ENCODE measurements around the gene POLR3H.
"Not testable (repeated sequence)": the region's sequence is repeated elsewhere in the genome, so short reads cannot be mapped to it uniquely, and the experiment has no call there.

The POLR3H gene

DNA sequence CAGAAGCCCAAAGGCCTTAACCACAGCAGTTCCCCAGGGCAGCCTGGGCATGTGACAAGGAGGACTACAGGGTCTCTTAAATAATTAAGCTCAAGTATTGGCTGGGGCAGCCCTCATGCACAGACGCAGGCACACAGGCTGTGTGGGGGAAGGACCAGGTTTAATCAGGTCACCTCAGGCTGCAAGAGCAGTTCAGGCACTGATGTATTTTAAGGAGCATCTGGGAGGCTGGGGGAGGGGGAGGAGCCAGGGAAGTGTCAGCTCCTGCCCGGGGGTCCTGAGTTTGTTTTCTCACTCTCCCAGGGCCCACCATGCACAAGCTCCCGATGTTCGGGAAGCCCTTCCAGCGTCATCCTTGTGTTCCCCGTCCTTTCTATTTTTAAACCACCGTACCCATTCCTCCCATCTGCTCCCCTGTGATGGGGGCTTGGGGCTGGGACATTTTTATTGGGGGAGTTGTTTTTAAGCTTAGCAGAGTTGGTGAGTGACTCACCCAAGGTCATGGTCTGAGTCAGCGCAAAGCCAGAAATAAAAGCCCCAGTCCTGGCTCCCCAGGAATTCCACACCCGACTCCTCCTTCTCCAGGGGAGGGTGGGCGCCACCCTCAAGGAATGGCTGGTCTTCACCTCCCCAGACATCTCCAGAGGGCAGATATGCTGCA lies 18.9 kb upstream of the POLR3H start:
- no peak for DNase-seq

- DNase-seq = no peak
Observed at GRCh38 chr22:41562461-41562860, 18.2 kb upstream of the POLR3H start.

- no peak for DNase-seq
Observed at GRCh38 chr22:41561788-41562187, 17.5 kb upstream of the POLR3H start.

- DNase-seq = no peak
Observed at GRCh38 chr22:41561335-41561734, 17.1 kb upstream of the POLR3H start.

GRCh38 chr22:41560095-41560471 lies 15.8 kb upstream of the POLR3H start:
- DNase-seq = no peak

DNA sequence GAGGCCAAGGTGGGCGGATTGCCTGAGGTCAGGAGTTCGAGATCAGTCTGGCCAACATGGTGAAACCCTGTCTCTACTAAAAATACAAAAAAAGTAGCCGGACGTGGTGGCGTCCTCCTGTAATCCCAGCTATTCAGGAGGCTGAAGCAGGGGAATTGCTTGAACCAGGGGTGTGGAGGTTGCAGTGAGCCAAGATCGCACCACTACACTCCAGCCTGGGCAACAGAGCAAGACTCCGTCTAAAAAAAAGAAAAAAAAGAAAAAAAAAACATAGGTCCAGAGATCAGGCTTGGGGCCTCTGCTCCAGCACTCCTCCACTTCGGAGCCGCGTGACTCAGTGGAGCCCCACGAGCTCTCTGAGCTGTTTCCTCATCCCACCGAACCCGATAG lies 14.0 kb upstream of the POLR3H start:
- not testable (repeated sequence) for DNase-seq

- no peak for DNase-seq
Observed at GRCh38 chr22:41557401-41558240, 13.4 kb upstream of the POLR3H start.

DNA sequence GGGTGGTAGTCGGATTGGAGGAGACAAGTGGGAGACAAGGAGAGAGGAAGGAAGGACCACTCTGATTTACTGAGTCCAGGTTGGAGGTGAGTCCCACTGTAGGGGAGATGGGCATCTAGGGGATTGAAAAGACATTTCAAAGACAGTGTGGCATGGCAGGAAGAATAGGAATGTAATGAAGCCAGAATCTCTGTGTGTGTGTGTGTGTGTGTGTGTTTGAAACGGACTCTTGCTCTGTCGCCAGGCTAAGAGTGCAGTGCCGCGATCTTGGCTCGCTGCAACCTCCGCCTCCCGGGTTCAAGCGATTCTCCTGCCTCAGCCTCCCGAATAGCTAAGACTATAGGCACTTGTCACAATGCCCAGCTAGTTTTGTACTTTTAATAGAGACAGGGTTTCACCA lies 12.3 kb upstream of the POLR3H start:
- DNase-seq = no peak

DNA sequence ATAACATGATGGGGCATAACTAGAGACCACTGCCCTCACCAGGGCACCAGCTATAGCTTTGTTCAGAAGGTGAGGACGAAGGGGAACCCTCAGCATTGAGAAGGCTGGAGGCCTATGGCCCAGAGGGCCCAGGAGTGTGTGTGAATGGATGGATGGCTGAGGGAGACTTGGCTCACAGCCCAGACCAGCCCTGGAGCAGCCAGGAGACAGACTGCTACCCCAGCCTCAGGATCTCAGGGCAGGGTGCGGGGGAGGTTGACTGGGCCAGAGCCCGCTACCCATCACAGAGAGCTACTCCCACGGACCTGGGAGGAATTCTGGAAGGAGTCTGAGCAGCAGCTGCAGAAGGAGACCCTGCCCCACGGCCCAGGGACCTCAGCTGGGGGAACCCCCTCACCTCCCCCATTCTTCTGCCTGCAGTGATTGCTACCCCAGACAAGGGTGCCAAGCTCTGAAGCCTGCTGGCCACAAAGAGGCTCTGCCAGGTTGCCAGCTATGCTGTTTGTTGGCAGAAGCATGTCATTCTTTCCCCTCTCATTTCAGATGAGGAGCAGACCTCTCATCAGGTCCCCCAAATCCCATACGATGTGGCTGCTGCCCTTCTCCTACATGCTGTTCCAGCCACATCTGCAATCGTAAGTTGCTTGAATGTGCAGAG lies 11.2 kb upstream of the POLR3H start:
- DNase-seq = no peak

DNA sequence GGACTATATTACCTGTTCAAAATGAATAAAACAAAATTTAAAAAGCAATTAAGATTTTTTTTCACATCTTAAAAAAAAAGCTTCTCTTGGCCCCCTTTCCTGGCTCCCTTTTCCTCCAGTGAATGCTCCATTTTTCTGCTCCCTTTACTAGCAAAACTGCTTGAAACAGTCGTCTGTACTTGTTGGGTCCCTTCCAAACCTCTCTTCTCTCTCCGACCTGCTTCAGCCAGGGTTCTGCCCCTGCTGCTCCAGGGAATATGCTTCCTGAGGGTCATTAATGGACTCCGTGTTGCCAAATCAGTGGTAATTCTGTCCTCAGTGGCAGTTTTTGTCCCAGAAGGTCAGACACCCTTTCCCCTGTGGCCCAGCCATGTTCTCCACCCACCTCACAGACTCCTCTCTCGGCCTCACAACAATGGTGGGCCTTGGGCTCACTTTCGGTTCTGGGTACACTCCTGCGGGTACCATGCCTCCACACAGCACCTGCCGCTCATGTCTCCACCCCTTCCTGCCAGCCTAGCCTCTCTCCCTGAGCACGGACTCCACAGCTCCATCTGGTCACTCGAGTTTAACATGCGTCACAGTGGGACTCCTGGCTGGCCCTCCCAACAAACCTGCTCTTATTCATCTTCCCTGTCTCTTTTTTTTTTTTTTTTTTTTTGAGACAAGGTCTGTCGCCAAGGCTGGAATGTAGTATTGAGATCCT lies 7.8 kb upstream of the POLR3H start:
- no peak for DNase-seq

DNA sequence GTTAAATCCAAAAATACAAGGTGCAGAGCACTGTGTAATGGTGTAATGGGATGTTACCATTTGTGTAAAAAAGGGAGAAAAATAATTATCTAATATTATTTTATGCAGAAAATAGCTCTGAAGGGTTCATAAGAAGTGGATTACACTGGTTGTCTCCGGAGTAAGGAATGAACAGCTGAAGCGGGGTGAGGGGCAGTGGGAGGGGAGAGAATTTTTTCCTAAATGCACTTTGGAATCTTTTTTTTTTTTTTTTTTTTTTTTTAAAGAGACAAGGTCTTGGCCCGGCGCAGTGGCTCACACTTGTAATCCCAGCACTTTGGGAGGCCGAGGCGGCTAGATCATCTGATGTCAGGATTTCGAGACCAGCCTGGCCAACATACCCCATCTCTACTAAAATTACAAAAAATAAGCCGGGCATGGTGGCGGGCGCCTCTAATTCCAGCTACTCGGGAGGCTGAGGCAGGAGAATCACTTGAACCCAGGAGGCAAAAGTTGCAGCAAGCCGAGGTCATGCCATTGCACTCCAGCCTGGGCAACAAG lies 6.8 kb upstream of the POLR3H start:
- no peak for DNase-seq

DNA sequence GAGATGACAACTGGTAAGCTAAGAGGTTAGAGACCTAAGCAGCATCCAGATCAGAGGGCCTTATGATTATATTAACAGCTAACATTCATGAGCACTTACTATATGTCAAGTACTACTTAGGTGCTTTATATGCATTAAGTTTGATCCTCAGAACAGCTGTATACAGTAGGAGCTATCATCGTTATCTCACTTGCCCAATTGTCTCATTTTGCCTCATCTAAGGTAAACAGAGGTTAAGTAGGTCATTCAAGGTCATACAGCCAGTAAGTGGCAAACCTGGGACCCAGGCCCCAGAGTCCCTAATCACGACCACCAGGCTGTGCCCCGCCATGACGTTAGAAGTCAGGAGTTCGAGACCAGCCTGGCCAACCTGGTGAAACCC lies 4.6 kb upstream of the POLR3H start:
- DNase-seq = no peak

DNA sequence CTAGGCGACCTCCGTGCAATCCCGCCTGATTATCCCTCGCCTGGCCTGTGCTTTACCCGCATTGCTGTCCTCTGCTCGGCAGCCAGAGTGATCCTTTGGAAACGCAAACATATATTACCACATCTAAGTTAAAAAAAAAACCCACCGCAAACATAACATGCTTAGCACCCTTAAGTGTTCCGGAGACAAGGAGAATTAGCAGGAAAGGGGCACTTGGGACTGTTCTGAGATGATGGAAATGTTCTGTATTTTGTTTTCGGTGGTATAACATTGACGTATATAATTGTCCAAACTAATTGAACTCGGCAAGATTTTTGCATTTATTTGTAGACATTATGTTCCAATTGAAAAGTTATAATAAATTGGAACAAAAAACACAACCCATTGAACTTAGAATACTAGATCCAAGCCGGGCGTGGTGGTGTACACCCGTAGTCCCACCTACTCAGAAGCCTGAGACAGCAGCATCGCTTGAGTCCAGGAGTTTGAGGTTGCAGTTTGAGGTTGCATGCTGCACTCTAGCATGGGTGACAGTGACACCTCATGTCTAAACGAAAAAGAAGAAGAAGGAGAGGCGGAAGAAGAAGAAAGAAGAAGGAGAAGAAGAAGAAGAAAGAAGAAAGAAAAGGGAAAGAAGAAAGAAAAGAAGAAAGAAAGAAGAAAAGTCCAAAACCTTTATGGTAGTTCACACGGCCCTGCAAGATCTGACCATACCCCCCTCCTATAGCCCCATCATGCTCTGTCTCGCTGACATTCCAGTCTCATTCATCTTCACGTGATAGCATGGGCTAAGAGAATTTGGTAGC lies 604 bp upstream of the POLR3H start:
- DNase-seq = no peak

DNA sequence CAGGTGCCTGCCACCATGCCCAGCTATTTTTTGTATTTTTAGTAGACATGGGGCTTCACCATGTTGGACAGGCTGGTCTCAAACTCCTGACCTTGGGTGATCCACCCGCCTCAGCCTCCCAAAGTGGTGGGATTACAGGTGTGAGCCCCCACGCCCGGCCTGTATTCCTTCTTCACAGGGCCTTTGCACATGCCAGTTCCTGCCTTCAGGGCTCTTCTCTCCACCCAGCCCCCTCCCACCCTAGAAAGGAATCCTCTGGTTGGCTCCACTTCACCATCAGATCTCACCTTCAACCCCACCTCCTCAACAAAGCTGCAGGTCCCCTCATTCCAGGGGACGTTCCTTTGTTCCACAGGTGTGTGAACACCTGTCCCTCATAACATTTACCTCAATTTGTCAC lies 2.0 kb downstream of the POLR3H start:
- DNase-seq = no peak

GRCh38 chr22:41541484-41541883 lies 2.8 kb downstream of the POLR3H start:
- DNase-seq = no peak

GRCh38 chr22:41540365-41540764 lies 3.9 kb downstream of the POLR3H start:
- DNase-seq = no peak

- DNase-seq = no peak
Observed at GRCh38 chr22:41540006-41540315, 4.3 kb downstream of the POLR3H start.

DNA sequence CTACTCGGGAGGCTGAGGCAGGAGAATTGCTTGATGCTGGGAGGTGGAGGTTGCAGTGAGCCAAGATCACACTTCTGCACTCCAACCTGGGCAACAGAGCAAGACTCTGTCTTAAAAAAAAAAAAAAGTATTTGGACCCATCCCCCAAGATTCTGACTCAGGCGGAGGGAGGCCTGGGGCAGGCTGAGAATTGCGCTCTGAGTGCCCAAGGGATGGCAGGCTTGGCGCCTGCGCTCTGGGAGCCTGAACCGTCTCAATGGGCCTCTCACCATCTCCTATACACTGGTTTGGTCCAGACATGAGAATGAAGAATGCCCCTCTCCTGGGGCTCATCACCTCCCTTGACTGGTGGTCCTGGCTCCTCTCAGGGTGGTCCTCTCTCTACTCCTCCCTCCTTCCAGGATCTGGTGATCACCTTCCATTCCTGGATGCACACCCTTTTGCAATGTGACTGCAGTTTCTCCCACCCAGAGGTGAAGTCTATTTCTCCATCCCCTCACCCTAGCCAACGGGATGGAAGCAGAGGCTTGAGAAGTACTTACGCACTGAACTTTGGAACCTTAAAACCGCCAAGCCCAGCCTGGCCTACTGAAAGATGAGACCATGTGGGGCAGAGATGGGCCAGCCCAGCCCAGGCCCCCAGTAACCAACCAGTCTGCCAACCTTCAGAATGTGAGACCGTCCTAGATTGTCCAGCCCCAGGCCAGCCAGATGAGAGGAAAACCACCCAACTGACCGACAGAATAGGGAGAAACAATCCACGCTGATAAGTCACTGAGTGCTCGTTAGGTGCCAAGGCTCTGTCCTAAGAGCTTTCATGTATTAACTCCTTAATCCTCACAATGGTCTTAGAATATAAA lies 4.9 kb downstream of the POLR3H start:
- no peak for DNase-seq

GRCh38 chr22:41538583-41538982 lies 5.7 kb downstream of the POLR3H start:
- DNase-seq = no peak

DNA sequence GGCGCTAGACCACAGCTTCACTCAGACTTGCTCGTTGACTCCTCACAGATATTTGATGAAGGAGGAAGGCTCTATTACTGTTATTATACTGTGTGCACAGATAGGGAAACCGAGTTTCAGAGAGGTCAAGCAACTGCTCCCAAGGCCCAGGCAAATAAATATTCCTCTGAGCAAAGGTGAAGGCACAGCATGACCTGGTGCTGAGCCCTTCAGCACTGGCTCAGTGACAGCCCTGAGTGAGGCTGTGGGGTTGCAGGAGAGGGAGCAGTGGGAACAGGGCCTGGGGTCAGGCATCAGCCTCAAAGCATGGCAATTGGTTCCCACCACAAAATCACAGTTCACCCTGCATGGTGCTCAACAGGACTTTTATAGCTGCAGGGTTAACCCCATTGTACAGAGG lies 7.1 kb downstream of the POLR3H start:
- no peak for DNase-seq

DNA sequence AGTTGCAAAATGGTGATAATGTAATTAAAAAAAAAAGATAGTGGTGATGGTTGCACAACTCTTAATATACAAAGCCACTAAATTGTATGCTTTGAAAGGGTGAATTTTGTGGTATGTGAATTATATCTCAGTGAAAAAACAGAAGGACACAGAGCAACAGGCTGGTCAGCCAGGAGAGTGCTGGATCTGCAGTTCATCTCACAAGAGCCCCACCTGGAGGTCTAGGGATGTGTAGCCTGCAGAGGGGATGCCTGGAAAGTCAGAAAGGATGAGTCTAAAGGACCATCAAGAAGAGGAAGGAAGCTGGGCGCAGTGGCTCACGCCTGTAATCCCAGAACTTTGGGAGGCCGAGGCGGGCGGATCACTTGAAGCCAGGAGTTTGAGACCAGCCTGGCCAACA lies 9.0 kb downstream of the POLR3H start:
- no peak for DNase-seq

GRCh38 chr22:41534219-41534618 lies 10.1 kb downstream of the POLR3H start:
- no peak for DNase-seq

All from NCI-H526 treated with DMSO at 0.1 percent for 48 hours (cell line).